GM23338 (cell line): ENCODE measurements around the gene ELP2. TPM values are rescaled to one million over a fixed set of nuclear protein-coding genes. Genes with fewer than 3 reads are reported as not detected.

ENCODE experiments used
- ATAC-seq: fragments of 200-7000 bp; cut with Tn5 transposase; 3 replicates; pipeline ENCODE4 v1.9.1; 2020
- DNase-seq: peaks from one replicate; pipeline ENCODE4 v3.0.0-alpha.2; 2015; ENCODE audit warnings: low spot score
- H2AFZ ChIP-seq: fragments of 200-600 bp; sonication (generic); 2 replicates; pipeline ENCODE4 v1.8.0; 2016; ENCODE audit warnings: antibody characterized with exemption, mild to moderate bottlenecking, moderate library complexity
- H3F3A ChIP-seq: fragments of 200-600 bp; sonication (generic); replicated peaks from 2 replicates; pipeline ENCODE4 v1.8.0; 2017; ENCODE audit warnings: antibody characterized with exemption, mixed run types, low read depth
- H3K27ac ChIP-seq: fragments of 200-600 bp; sonication (generic); 2 replicates; pipeline ENCODE4 v1.6.1; 2016; ENCODE audit warnings: low read depth
- H3K27me3 ChIP-seq: fragments of 200-600 bp; sonication (generic); 2 replicates; pipeline ENCODE4 v1.8.0; 2016; ENCODE audit warnings: mild to moderate bottlenecking, mixed run types, moderate library complexity; ENCODE audit not compliant: insufficient read depth
- H3K36me3 ChIP-seq: fragments of 200-600 bp; sonication (generic); 2 replicates; pipeline ENCODE4 v1.8.0; 2016; ENCODE audit warnings: mild to moderate bottlenecking; ENCODE audit not compliant: insufficient read depth
- H3K4me1 ChIP-seq: fragments of 200-600 bp; sonication (generic); 2 replicates; pipeline ENCODE4 v1.8.0; 2016; ENCODE audit warnings: mild to moderate bottlenecking, moderate library complexity; ENCODE audit not compliant: insufficient read depth
- H3K4me2 ChIP-seq: fragments of 200-600 bp; sonication (generic); 2 replicates; pipeline ENCODE4 v1.7.1; 2017; ENCODE audit warnings: mixed run types
- H3K4me3 ChIP-seq: fragments of 200-600 bp; sonication (generic); 2 replicates; pipeline ENCODE4 v1.6.1; 2016; ENCODE audit warnings: mixed run types
- H3K79me2 ChIP-seq: fragments of 200-600 bp; sonication (generic); replicated peaks from 2 replicates; pipeline ENCODE4 v1.8.0; 2017; ENCODE audit warnings: mild to moderate bottlenecking; ENCODE audit not compliant: insufficient read depth
- H3K9me2 ChIP-seq: fragments of 200-600 bp; sonication (generic); 2 replicates; pipeline ENCODE4 v1.8.0; 2017; ENCODE audit not compliant: insufficient read depth
- H4K20me1 ChIP-seq: fragments of 200-600 bp; sonication (generic); replicated peaks from 2 replicates; pipeline ENCODE4 v1.8.0; 2017; ENCODE audit warnings: mild to moderate bottlenecking; ENCODE audit not compliant: insufficient read depth
- H3K27ac Mint-ChIP-seq: 2 replicates; pipeline ENCODE4 v1.8.0; 2020; ENCODE audit warnings: inconsistent platforms, mild to moderate bottlenecking, moderate library complexity, mixed read lengths
- H3K27me3 Mint-ChIP-seq: 3 replicates; pipeline ENCODE4 v1.8.0; 2022; ENCODE audit warnings: low read depth, mild to moderate bottlenecking, moderate library complexity, mixed read lengths, inconsistent platforms; ENCODE audit not compliant: insufficient read depth, poor library complexity
- H3K36me3 Mint-ChIP-seq: 3 replicates; pipeline ENCODE4 v1.8.0; 2021; ENCODE audit warnings: low read depth, mild to moderate bottlenecking, inconsistent platforms, moderate library complexity, mixed read lengths
- H3K4me1 Mint-ChIP-seq: 3 replicates; pipeline ENCODE4 v1.8.0; 2020; ENCODE audit warnings: mild to moderate bottlenecking, inconsistent platforms, mixed read lengths
- H3K4me3 Mint-ChIP-seq: 3 replicates; pipeline ENCODE4 v1.8.0; 2021; ENCODE audit warnings: moderate library complexity, mild to moderate bottlenecking, inconsistent platforms, mixed read lengths
- H3K9me3 Mint-ChIP-seq: 3 replicates; pipeline ENCODE4 v1.8.0; 2020; ENCODE audit warnings: moderate library complexity, mild to moderate bottlenecking, inconsistent platforms, mixed read lengths
- CREB1 ChIP-seq: fragments of 250-450 bp; sonication (Bioruptor Pico); IDR thresholded peaks from 2 replicates; pipeline ENCODE4 v1.5.0; 2020; ENCODE audit warnings: low read depth, mild to moderate bottlenecking, moderate library complexity
- EZH2 ChIP-seq: fragments of 200-600 bp; sonication (generic); IDR thresholded peaks from one replicate; pipeline ENCODE4 v1.8.0; 2017; ENCODE audit warnings: antibody characterized with exemption, mild to moderate bottlenecking, low read depth; ENCODE audit not compliant: unreplicated experiment
- EZH2phosphoT487 ChIP-seq: fragments of 200-600 bp; sonication (generic); IDR thresholded peaks from one replicate; pipeline ENCODE4 v1.8.1; 2018; ENCODE audit warnings: antibody characterized with exemption; ENCODE audit not compliant: unreplicated experiment
- JUNB ChIP-seq: IDR thresholded peaks from one replicate; pipeline ENCODE4 v1.6.1; 2016; ENCODE audit warnings: antibody characterized with exemption; ENCODE audit not compliant: unreplicated experiment
- NANOG ChIP-seq: IDR thresholded peaks from 2 replicates; pipeline ENCODE4 v1.6.1; 2016; ENCODE audit warnings: antibody characterized with exemption, borderline replicate concordance
- POLR2AphosphoS5 ChIP-seq: IDR thresholded peaks from 2 replicates; pipeline ENCODE4 v1.6.1; 2016; ENCODE audit warnings: antibody characterized with exemption, low read depth
- STAT1 ChIP-seq: IDR thresholded peaks from one replicate; pipeline ENCODE4 v1.6.1; 2016; ENCODE audit warnings: antibody characterized with exemption; ENCODE audit not compliant: unreplicated experiment
- ZNF114 ChIP-seq: fragments of 250-450 bp; sonication (Bioruptor Pico); IDR thresholded peaks from 2 replicates; pipeline ENCODE4 v1.5.0; 2020; ENCODE audit warnings: mild to moderate bottlenecking, moderate library complexity
- ZNF331 ChIP-seq: fragments of 250-450 bp; sonication (Bioruptor Pico); IDR thresholded peaks from 2 replicates; pipeline ENCODE4 v1.5.0; 2020; ENCODE audit warnings: low read depth, mild to moderate bottlenecking, moderate library complexity
- polyA plus RNA-seq: library from polyadenylated mRNA; unstranded; fragments of >200 nt; fragmentation: Nextera tagmentation; extraction: Ambion mirVana; gene quantifications from 2 replicates; pipeline ENCODE4 v1.2.1, GENCODE V29; 2016
- total RNA-seq: library from RNA; depleted of rRNA; stranded (reverse); fragments of >200 nt; shearing (Covaris generic); gene quantifications from 2 replicates; pipeline ENCODE4 v1.2.3, GENCODE V29; 2014
- TF ChIP-seq, protein P1 (sequence below): IDR thresholded peaks from 2 replicates; pipeline ENCODE4 v1.6.1; 2016; ENCODE audit warnings: antibody characterized with exemption
- TF ChIP-seq, protein P2 (sequence below): IDR thresholded peaks from one replicate; pipeline ENCODE4 v1.6.1; 2018; ENCODE audit warnings: antibody characterized with exemption; ENCODE audit not compliant: unreplicated experiment
- TF ChIP-seq, protein P3 (sequence below): fragments of 250-450 bp; sonication (Bioruptor Pico); IDR thresholded peaks from 2 replicates; pipeline ENCODE4 v1.5.0; 2020; ENCODE audit warnings: mild to moderate bottlenecking, moderate library complexity

ELP2 gene
- total and polyA plus RNA-seq, 2 experiments from 2014 or later = 119 to 135 TPM

DNA sequence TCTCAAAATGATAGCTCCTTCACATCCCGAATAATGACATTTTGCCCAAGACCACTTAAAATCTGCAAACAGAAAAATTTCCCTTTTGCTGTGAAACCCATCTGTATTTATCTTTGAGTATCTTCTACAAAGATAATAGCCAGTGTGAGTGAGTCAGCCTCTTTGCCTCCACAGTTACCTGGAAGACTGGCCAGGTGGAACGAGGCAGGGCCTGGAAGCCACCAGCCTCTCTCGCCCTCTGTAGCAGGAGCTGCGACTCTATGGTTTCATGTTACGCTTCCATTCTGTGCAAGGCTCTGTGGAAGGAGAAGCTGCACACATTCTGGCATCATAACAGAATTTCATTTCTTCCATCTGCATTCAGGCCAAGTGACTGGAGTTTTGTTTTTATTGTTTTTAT lies 9.5 kb downstream of the ELP2 start:
- no peak overlapping the region for H3K4me3 ChIP-seq
- no peak overlapping the region for H2AFZ ChIP-seq
- H4K20me1 ChIP-seq = peaks cover 36% of the 10 kb centered on the region
- DNase-seq (no peak), ATAC-seq (peak; percentile 41; the same call in 2 of the 3 replicates)
- peaks cover 76% of the 10 kb centered on the region for H3K36me3 Mint-ChIP-seq
- no peaks in the 10 kb centered on the region for H3K27me3 ChIP-seq
- no peaks in the 10 kb centered on the region for H3K27me3 Mint-ChIP-seq
- H3K27ac Mint-ChIP-seq = no peak overlapping the region
- H3K9me3 Mint-ChIP-seq = no peaks in the 10 kb centered on the region
- no peak overlapping the region for H3K27ac ChIP-seq
- H3K4me3 Mint-ChIP-seq = no peak overlapping the region
- TF ChIP-seq JUNB (no peak), NANOG (no peak), EZH2phosphoT487 (no peak), CREB1 (no peak), EZH2 (no peak)
- no peaks in the 10 kb centered on the region for H3K9me2 ChIP-seq
- H3K36me3 ChIP-seq = peaks cover 70% of the 10 kb centered on the region
- no peaks in the 10 kb centered on the region for H3F3A ChIP-seq
- H3K4me1 Mint-ChIP-seq = no peaks in the 10 kb centered on the region
- H3K4me2 ChIP-seq = no peak overlapping the region
- no peaks in the 10 kb centered on the region for H3K4me1 ChIP-seq
- peaks cover 29% of the 10 kb centered on the region for H3K79me2 ChIP-seq

DNA sequence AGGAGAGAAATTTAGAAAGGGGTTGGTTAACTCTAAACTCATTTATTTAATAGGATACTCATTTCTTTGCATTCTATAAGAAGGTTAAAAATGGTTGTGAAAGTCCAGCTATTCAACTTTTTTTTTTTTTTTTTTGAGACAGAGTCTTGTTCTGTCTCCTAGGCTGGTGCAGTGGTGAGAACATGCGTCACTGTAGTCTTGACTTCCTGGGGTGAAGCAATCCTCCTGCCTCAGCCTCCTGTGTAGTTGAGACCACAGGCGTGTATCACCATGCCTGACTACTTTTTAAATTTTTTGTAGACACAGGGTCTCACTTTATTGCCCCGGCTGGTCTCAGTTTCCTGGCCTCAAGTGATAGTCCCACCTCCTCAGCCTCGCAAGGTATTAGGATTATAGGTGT lies 11.9 kb downstream of the ELP2 start:
- H3K27ac Mint-ChIP-seq = no peak overlapping the region
- no peak for DNase-seq
- H3K27me3 Mint-ChIP-seq = no peaks in the 10 kb centered on the region
- no peak overlapping the region for H3K27ac ChIP-seq
- H3K4me3 ChIP-seq = no peak overlapping the region
- H3K9me2 ChIP-seq = no peaks in the 10 kb centered on the region
- H3K36me3 ChIP-seq = peaks cover 85% of the 10 kb centered on the region
- H3K36me3 Mint-ChIP-seq = peaks cover 85% of the 10 kb centered on the region
- no peak overlapping the region for H3K4me2 ChIP-seq
- no peaks in the 10 kb centered on the region for H3K4me1 ChIP-seq
- peaks cover 33% of the 10 kb centered on the region for H4K20me1 ChIP-seq
- H3K4me3 Mint-ChIP-seq = no peak overlapping the region
- no peaks in the 10 kb centered on the region for H3K27me3 ChIP-seq
- H3K9me3 Mint-ChIP-seq = no peaks in the 10 kb centered on the region
- peaks cover 6% of the 10 kb centered on the region; the same call in 1 of the 2 replicates for H3K79me2 ChIP-seq
- H2AFZ ChIP-seq = no peak overlapping the region
- H3K4me1 Mint-ChIP-seq = no peaks in the 10 kb centered on the region
- H3F3A ChIP-seq = no peaks in the 10 kb centered on the region
- ATAC-seq = no peak
- TF ChIP-seq POLR2AphosphoS5 (no peak), EZH2phosphoT487 (no peak), STAT1 (no peak), ZNF114 (CRISPR knock-in tag) (no peak), JUNB (no peak), CREB1 (no peak), EZH2 (no peak), ZNF331 (CRISPR knock-in tag) (no peak)
- TF ChIP-seq, protein P1, sequence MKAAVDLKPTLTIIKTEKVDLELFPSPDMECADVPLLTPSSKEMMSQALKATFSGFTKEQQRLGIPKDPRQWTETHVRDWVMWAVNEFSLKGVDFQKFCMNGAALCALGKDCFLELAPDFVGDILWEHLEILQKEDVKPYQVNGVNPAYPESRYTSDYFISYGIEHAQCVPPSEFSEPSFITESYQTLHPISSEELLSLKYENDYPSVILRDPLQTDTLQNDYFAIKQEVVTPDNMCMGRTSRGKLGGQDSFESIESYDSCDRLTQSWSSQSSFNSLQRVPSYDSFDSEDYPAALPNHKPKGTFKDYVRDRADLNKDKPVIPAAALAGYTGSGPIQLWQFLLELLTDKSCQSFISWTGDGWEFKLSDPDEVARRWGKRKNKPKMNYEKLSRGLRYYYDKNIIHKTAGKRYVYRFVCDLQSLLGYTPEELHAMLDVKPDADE = no peak
- TF ChIP-seq, protein P2, sequence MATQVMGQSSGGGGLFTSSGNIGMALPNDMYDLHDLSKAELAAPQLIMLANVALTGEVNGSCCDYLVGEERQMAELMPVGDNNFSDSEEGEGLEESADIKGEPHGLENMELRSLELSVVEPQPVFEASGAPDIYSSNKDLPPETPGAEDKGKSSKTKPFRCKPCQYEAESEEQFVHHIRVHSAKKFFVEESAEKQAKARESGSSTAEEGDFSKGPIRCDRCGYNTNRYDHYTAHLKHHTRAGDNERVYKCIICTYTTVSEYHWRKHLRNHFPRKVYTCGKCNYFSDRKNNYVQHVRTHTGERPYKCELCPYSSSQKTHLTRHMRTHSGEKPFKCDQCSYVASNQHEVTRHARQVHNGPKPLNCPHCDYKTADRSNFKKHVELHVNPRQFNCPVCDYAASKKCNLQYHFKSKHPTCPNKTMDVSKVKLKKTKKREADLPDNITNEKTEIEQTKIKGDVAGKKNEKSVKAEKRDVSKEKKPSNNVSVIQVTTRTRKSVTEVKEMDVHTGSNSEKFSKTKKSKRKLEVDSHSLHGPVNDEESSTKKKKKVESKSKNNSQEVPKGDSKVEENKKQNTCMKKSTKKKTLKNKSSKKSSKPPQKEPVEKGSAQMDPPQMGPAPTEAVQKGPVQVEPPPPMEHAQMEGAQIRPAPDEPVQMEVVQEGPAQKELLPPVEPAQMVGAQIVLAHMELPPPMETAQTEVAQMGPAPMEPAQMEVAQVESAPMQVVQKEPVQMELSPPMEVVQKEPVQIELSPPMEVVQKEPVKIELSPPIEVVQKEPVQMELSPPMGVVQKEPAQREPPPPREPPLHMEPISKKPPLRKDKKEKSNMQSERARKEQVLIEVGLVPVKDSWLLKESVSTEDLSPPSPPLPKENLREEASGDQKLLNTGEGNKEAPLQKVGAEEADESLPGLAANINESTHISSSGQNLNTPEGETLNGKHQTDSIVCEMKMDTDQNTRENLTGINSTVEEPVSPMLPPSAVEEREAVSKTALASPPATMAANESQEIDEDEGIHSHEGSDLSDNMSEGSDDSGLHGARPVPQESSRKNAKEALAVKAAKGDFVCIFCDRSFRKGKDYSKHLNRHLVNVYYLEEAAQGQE = no peak
- TF ChIP-seq, protein P3, sequence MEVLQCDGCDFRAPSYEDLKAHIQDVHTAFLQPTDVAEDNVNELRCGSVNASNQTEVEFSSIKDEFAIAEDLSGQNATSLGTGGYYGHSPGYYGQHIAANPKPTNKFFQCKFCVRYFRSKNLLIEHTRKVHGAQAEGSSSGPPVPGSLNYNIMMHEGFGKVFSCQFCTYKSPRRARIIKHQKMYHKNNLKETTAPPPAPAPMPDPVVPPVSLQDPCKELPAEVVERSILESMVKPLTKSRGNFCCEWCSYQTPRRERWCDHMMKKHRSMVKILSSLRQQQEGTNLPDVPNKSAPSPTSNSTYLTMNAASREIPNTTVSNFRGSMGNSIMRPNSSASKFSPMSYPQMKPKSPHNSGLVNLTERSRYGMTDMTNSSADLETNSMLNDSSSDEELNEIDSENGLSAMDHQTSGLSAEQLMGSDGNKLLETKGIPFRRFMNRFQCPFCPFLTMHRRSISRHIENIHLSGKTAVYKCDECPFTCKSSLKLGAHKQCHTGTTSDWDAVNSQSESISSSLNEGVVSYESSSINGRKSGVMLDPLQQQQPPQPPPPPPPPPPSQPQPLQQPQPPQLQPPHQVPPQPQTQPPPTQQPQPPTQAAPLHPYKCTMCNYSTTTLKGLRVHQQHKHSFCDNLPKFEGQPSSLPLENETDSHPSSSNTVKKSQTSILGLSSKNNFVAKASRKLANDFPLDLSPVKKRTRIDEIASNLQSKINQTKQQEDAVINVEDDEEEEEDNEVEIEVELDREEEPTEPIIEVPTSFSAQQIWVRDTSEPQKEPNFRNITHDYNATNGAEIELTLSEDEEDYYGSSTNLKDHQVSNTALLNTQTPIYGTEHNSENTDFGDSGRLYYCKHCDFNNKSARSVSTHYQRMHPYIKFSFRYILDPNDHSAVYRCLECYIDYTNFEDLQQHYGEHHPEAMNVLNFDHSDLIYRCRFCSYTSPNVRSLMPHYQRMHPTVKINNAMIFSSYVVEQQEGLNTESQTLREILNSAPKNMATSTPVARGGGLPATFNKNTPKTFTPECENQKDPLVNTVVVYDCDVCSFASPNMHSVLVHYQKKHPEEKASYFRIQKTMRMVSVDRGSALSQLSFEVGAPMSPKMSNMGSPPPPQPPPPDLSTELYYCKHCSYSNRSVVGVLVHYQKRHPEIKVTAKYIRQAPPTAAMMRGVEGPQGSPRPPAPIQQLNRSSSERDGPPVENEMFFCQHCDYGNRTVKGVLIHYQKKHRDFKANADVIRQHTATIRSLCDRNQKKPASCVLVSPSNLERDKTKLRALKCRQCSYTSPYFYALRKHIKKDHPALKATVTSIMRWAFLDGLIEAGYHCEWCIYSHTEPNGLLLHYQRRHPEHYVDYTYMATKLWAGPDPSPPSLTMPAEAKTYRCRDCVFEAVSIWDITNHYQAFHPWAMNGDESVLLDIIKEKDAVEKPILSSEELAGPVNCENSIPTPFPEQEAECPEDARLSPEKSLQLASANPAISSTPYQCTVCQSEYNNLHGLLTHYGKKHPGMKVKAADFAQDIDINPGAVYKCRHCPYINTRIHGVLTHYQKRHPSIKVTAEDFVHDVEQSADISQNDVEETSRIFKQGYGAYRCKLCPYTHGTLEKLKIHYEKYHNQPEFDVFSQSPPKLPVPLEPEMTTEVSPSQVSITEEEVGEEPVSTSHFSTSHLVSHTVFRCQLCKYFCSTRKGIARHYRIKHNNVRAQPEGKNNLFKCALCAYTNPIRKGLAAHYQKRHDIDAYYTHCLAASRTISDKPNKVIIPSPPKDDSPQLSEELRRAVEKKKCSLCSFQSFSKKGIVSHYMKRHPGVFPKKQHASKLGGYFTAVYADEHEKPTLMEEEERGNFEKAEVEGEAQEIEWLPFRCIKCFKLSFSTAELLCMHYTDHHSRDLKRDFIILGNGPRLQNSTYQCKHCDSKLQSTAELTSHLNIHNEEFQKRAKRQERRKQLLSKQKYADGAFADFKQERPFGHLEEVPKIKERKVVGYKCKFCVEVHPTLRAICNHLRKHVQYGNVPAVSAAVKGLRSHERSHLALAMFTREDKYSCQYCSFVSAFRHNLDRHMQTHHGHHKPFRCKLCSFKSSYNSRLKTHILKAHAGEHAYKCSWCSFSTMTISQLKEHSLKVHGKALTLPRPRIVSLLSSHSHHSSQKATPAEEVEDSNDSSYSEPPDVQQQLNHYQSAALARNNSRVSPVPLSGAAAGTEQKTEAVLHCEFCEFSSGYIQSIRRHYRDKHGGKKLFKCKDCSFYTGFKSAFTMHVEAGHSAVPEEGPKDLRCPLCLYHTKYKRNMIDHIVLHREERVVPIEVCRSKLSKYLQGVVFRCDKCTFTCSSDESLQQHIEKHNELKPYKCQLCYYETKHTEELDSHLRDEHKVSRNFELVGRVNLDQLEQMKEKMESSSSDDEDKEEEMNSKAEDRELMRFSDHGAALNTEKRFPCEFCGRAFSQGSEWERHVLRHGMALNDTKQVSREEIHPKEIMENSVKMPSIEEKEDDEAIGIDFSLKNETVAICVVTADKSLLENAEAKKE (CRISPR knock-in tag) = no peak
